ENCODE results near the gene SERGEF. TPM values are rescaled to one million over a fixed set of nuclear protein-coding genes. Genes with fewer than 3 reads are reported as not detected.

SERGEF gene
- total RNA-seq, 4 donors from 2014 or later: 32.0 to 50.2 (median 37.6) TPM

GRCh38 chr11:17954395-17955252 is 58.2 kb downstream of the SERGEF start:
- Histone ChIP-seq H3K27me3 (no peaks in the 10 kb centered on the region), H3K27ac (replicated peaks in 1 of 4) (no peak overlapping the region), H3K4me1 (peaks cover 0 to 6% (median 2%) of the 10 kb centered on the region in 4 donors), H3K9me3 (no peaks in the 10 kb centered on the region), H3K36me3 (peaks cover 18 to 92% (median 52%) of the 10 kb centered on the region in 4 donors), H3K4me3 (no peak overlapping the region)
- intact Hi-C loops (cut with DNase I): no loop called here
- TF ChIP-seq EP300 (IDR thresholded peaks at IDR 0.05) (no peak), CTCF (IDR thresholded peaks at IDR 0.05) (no peak), POLR2A (IDR thresholded peaks at IDR 0.05; ENCODE audit: low read depth) (no peak), POLR2AphosphoS5 (IDR thresholded peaks at IDR 0.05) (no peak)
- WGBS: 62% methylated on average over 5 of the region's 5 CpGs
- DNase-seq (ENCODE audit: extremely low spot score): no peak

- Histone ChIP-seq H3K36me3 (peaks cover 6 to 86% (median 39%) of the 10 kb centered on the region in 4 donors), H3K27ac (replicated peaks in 1 of 4) (no peak overlapping the region), H3K4me3 (no peak overlapping the region), H3K4me1 (peaks cover 0 to 6% (median 2%) of the 10 kb centered on the region in 4 donors), H3K27me3 (no peaks in the 10 kb centered on the region), H3K9me3 (no peaks in the 10 kb centered on the region)
- TF ChIP-seq POLR2AphosphoS5 (IDR thresholded peaks at IDR 0.05) (no peak), CTCF (IDR thresholded peaks at IDR 0.05) (no peak), POLR2A (IDR thresholded peaks at IDR 0.05; ENCODE audit: low read depth) (no peak), EP300 (IDR thresholded peaks at IDR 0.05) (no peak)
- DNase-seq (ENCODE audit: extremely low spot score): no peak
- 89% methylated on average over 4 of the region's 4 CpGs for WGBS
- intact Hi-C loops (cut with DNase I): no loop called here
Observed at GRCh38 chr11:17952487-17952886, 60.4 kb downstream of the SERGEF start.

- whole genome bisulfite sequencing: 92% methylated on average over 3 of the region's 3 CpGs
- DNase-seq (ENCODE audit: extremely low spot score): no peak
- H3K27me3 ChIP-seq: no peaks in the 10 kb centered on the region
- no peak overlapping the region for H3K27ac ChIP-seq (replicated peaks in 1 of 4)
- H3K4me1 ChIP-seq: peaks cover 0 to 6% (median 2%) of the 10 kb centered on the region in 4 donors
- intact Hi-C loops (cut with DNase I): no loop called here
- peaks cover 6 to 86% (median 33%) of the 10 kb centered on the region in 4 donors for H3K36me3 ChIP-seq
- no peak overlapping the region for H3K4me3 ChIP-seq
- no peak for TF ChIP-seq POLR2AphosphoS5 (IDR thresholded peaks at IDR 0.05)
- TF ChIP-seq EP300 (IDR thresholded peaks at IDR 0.05): no peak
- no peak for TF ChIP-seq POLR2A (IDR thresholded peaks at IDR 0.05; ENCODE audit: low read depth)
- TF ChIP-seq CTCF (IDR thresholded peaks at IDR 0.05): no peak
- H3K9me3 ChIP-seq: no peaks in the 10 kb centered on the region
Observed at GRCh38 chr11:17951685-17952388, 61.0 kb downstream of the SERGEF start.

- WGBS: 100% methylated on average over 1 of the region's 1 CpG
- TF ChIP-seq CTCF (IDR thresholded peaks at IDR 0.05) (no peak), POLR2AphosphoS5 (IDR thresholded peaks at IDR 0.05) (no peak), EP300 (IDR thresholded peaks at IDR 0.05) (no peak), POLR2A (IDR thresholded peaks at IDR 0.05; ENCODE audit: low read depth) (no peak)
- Histone ChIP-seq H3K36me3 (peaks cover 0 to 85% (median 27%) of the 10 kb centered on the region in 4 donors), H3K4me3 (no peak overlapping the region), H3K9me3 (no peaks in the 10 kb centered on the region), H3K4me1 (peaks cover 0 to 6% (median 2%) of the 10 kb centered on the region in 4 donors), H3K27me3 (no peaks in the 10 kb centered on the region), H3K27ac (replicated peaks in 1 of 4) (no peak overlapping the region)
- intact Hi-C loops (cut with DNase I): no loop called here
- no peak for DNase-seq (ENCODE audit: extremely low spot score)
Observed at GRCh38 chr11:17950644-17951043, 62.2 kb downstream of the SERGEF start.

All from esophagus muscularis mucosa (tissue), 4 donors.